Measurements from ENCODE around the gene MRPL9. TPM values are rescaled to one million over a fixed set of nuclear protein-coding genes. Genes with fewer than 3 reads are reported as not detected.
A peak's percentile ranks its signal among the peaks of the same experiment; 100 is the strongest.

MRPL9 gene
- total RNA-seq, 2 experiments from 2014 or later: 152 to 164 TPM

DNA sequence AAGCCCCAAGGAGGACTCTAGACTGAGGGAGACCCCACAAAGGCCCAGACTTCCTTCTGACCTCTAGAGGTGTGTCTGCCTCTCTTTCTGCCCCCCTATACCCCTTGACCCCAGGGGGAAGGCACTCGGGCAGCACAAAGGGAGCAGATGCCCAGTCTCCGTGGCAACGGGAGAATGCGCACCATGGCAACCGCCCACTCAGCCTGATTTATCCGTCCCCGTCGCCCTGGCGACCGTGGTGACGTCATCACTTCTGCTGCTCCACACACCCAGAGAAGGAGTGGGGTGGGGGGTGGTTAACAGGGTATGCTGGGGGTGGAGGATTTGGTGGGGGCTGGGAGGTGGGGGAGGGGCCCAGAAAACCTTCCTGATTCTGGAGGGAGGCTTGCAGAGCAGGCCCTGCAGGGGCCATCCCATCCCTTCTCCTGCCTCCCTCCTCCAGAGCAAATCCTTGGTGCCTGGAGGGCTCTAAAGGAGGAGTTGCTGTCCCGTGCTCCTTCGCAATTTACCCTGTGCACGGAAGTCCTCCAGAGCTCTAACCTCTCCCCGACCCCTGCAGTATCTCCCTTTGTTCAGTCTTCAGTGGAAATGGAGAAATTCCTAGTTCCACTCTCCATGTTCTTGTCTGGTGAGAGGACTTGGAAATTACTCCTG is 53.0 kb downstream of the MRPL9 start:
- POLR2A ChIA-PET: no interaction called here
- no peak for ATAC-seq (ENCODE audit: poor library complexity)
- CTCF ChIA-PET: no interaction called here

More for the DNA sequence above, 53.0 kb downstream of the MRPL9 start:
- H3K4me1 Mint-ChIP-seq (ENCODE audit: low read depth): no peaks in the 10 kb centered on the region
- no peak overlapping the region for H3K27ac Mint-ChIP-seq
- Histone ChIP-seq H3K4me3 (ENCODE audit: low read length) (no peak overlapping the region), H3K27me3 (ENCODE audit: control insufficient read depth in 1 of 2, insufficient read depth in 2 of 2, low read length in 2 of 2) (peaks cover 8 to 12% of the 10 kb centered on the region in 2 experiments), H3K27ac (ENCODE audit: low read depth in 1 of 2, low read length in 2 of 2) (no peak overlapping the region), H3K36me3 (ENCODE audit: insufficient read depth, low read length) (no peaks in the 10 kb centered on the region), H3K9me3 (ENCODE audit: control insufficient read depth in 1 of 2, insufficient read depth in 1 of 2, low read length in 2 of 2) (no peaks in the 10 kb centered on the region), H3K4me1 (ENCODE audit: insufficient read depth, low read length) (peaks cover 2% of the 10 kb centered on the region)
- H3K4me3 Mint-ChIP-seq: no peak overlapping the region
- no peaks in the 10 kb centered on the region for H3K36me3 Mint-ChIP-seq (ENCODE audit: low read depth)
- TF ChIP-seq, protein P1, sequence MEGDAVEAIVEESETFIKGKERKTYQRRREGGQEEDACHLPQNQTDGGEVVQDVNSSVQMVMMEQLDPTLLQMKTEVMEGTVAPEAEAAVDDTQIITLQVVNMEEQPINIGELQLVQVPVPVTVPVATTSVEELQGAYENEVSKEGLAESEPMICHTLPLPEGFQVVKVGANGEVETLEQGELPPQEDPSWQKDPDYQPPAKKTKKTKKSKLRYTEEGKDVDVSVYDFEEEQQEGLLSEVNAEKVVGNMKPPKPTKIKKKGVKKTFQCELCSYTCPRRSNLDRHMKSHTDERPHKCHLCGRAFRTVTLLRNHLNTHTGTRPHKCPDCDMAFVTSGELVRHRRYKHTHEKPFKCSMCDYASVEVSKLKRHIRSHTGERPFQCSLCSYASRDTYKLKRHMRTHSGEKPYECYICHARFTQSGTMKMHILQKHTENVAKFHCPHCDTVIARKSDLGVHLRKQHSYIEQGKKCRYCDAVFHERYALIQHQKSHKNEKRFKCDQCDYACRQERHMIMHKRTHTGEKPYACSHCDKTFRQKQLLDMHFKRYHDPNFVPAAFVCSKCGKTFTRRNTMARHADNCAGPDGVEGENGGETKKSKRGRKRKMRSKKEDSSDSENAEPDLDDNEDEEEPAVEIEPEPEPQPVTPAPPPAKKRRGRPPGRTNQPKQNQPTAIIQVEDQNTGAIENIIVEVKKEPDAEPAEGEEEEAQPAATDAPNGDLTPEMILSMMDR (IDR thresholded peaks at IDR 0.05): no peak
- peaks cover 32% of the 10 kb centered on the region for H3K27me3 Mint-ChIP-seq
- DNase-seq: peak in 7 of 14 experiments; percentile 10 to 59 (median 29)
- H3K9me3 Mint-ChIP-seq: no peaks in the 10 kb centered on the region
- intact Hi-C loops (cut with DNase I, micrococcal nuclease): no loop called here

Other genes starting within 250 kb of the MRPL9 start
- 1 to 10 TPM; 7.2 to 9.6 TPM for gene TUFT1, start 223.2 kb downstream of the MRPL9 start, total RNA-seq
- 10 to 100 TPM; 13.2 to 13.3 TPM for gene SNX27, start 151.4 kb downstream of the MRPL9 start, total RNA-seq
- gene CELF3, start 46.7 kb downstream of the MRPL9 start, total RNA-seq: not detected
- not detected for gene RIIAD1, start 42.0 kb downstream of the MRPL9 start, total RNA-seq
- 1 to 10 TPM; 6.1 to 6.4 TPM for gene TDRKH, start 27.0 kb upstream of the MRPL9 start, total RNA-seq
- gene LINGO4, start 41.9 kb upstream of the MRPL9 start, total RNA-seq: under 1 TPM; 0.06 to 0.16 TPM
- 1 to 10 TPM; 3.6 to 3.7 TPM for gene RORC, start 68.3 kb upstream of the MRPL9 start, total RNA-seq
- under 1 TPM; 0.75 to 0.88 TPM for gene C2CD4D, start 76.3 kb upstream of the MRPL9 start, total RNA-seq
- not detected for gene THEM5, start 90.2 kb upstream of the MRPL9 start, total RNA-seq
- 10 to 100 TPM; 24.0 to 24.5 TPM for gene THEM4, start 146.0 kb upstream of the MRPL9 start, total RNA-seq
- 100 to 1,000 TPM; 189 to 204 TPM for gene S100A10, start 230.4 kb upstream of the MRPL9 start, total RNA-seq